HepG2 (cell line): Measurements from ENCODE around the gene ADSS1. TPM values are rescaled to one million over a fixed set of nuclear protein-coding genes. Genes with fewer than 3 reads are reported as not detected.

Experiments used
- DMAP1 ChIP-seq: IDR thresholded peaks from 2 replicates; pipeline ENCODE4 v1.6.1; 2016
- ERF ChIP-seq: IDR thresholded peaks from 2 replicates; pipeline ENCODE4 v1.6.1; 2018; ENCODE audit warnings: missing biosample characterization, missing genetic modification reagents
- HOXD1 ChIP-seq: sonication (generic); formaldehyde crosslinking; IDR thresholded peaks from 2 replicates; pipeline ENCODE4 v1.5.0; 2020; ENCODE audit warnings: missing genetic modification reagents
- NFATC3 ChIP-seq: sonication (generic); formaldehyde crosslinking; IDR thresholded peaks from 2 replicates; pipeline ENCODE4 v1.5.1; 2020; ENCODE audit warnings: mild to moderate bottlenecking, missing genetic modification reagents
- RFXANK ChIP-seq: IDR thresholded peaks from 2 replicates; pipeline ENCODE4 v1.6.1; 2016
- SP5 ChIP-seq: IDR thresholded peaks from 2 replicates; pipeline ENCODE4 v1.6.1; 2016; ENCODE audit warnings: low read depth, borderline replicate concordance
- ZFP1 ChIP-seq: IDR thresholded peaks from 2 replicates; pipeline ENCODE4 v1.6.1; 2016
- ZNF251 ChIP-seq: sonication (generic); formaldehyde crosslinking; IDR thresholded peaks from 2 replicates; pipeline ENCODE4 v1.9.0; 2021; ENCODE audit warnings: mild to moderate bottlenecking, missing genetic modification reagents
- ZNF446 ChIP-seq: sonication (generic); formaldehyde crosslinking; IDR thresholded peaks from 2 replicates; pipeline ENCODE4 v1.5.0; 2020; ENCODE audit warnings: mild to moderate bottlenecking, missing genetic modification reagents
- ZNF547 ChIP-seq: sonication (generic); formaldehyde crosslinking; IDR thresholded peaks from 2 replicates; pipeline ENCODE4 v1.5.1; 2020; ENCODE audit warnings: mild to moderate bottlenecking, missing genetic modification reagents
- ZNF577 ChIP-seq: sonication (generic); formaldehyde crosslinking; IDR thresholded peaks from 2 replicates; pipeline ENCODE4 v1.4.0; 2020; ENCODE audit warnings: mild to moderate bottlenecking, low read depth, missing genetic modification reagents, borderline replicate concordance
- ZNF598 ChIP-seq: sonication (generic); formaldehyde crosslinking; IDR thresholded peaks from 2 replicates; pipeline ENCODE4 v1.5.1; 2020; ENCODE audit warnings: mild to moderate bottlenecking, missing genetic modification reagents, borderline replicate concordance
- ZNF629 ChIP-seq: sonication (generic); formaldehyde crosslinking; conservative IDR thresholded peaks from 2 replicates; pipeline ENCODE4 v1.5.0; 2020; ENCODE audit warnings: missing genetic modification reagents
- ZNF644 ChIP-seq: IDR thresholded peaks from 2 replicates; pipeline ENCODE4 v1.6.1; 2016; ENCODE audit warnings: low read depth
- polyA plus RNA-seq, 8 experiments: library from polyadenylated mRNA; depleted of rRNA in 3 of 8; stranded (reverse) in 7 of 8; unstranded in 1 of 8; fragments of >200 nt; fragmentation: Illumina TruSeq in 4 of 8; extraction: Trizol in 4 of 8; gene quantifications; 2 replicates each; pipeline versions ENCODE4 v1.2.1 to v1.2.3, GENCODE V29; 2011 to 2016; ENCODE audit warnings: low read depth in 4 of 8, missing spikeins in 1 of 8, mixed read lengths in 1 of 8; ENCODE audit not compliant: insufficient read depth in 1 of 8
- total RNA-seq, 5 experiments: library from RNA; depleted of rRNA; stranded (reverse); fragments of >200 nt; fragmentation: Illumina TruSeq; extraction: Trizol; gene quantifications; 2 replicates each; pipeline ENCODE4 v1.2.3, GENCODE V29; 2016; ENCODE audit warnings: low read depth in 1 of 5
- TF ChIP-seq, protein P1 (sequence below): sonication (generic); formaldehyde crosslinking; IDR thresholded peaks from 2 replicates; pipeline ENCODE4 v1.4.0; 2020; ENCODE audit warnings: missing genetic modification reagents, borderline replicate concordance
- TF ChIP-seq, protein P2 (sequence below): sonication (generic); formaldehyde crosslinking; IDR thresholded peaks from 2 replicates; pipeline ENCODE4 v1.4.0; 2020; ENCODE audit warnings: missing genetic modification reagents, mild to moderate bottlenecking, borderline replicate concordance
- TF ChIP-seq, protein P3 (sequence below): IDR thresholded peaks from 2 replicates; pipeline ENCODE4 v1.6.1; 2012; ENCODE audit warnings: inconsistent platforms
- TF ChIP-seq, protein P4 (sequence below): sonication (generic); formaldehyde crosslinking; IDR thresholded peaks from 2 replicates; pipeline ENCODE4 v1.8.1; 2023; ENCODE audit warnings: mild to moderate bottlenecking, missing genetic modification reagents
- TF ChIP-seq, protein P5 (sequence below): sonication (generic); formaldehyde crosslinking; IDR thresholded peaks from 2 replicates; pipeline ENCODE4 v1.4.0; 2020; ENCODE audit warnings: missing genetic modification reagents
- TF ChIP-seq, protein P6 (sequence below): sonication (generic); formaldehyde crosslinking; IDR thresholded peaks from 2 replicates; pipeline ENCODE4 v1.4.0; 2020; ENCODE audit warnings: mild to moderate bottlenecking, missing genetic modification reagents
- TF ChIP-seq, protein P7 (sequence below): sonication (generic); formaldehyde crosslinking; IDR thresholded peaks from 2 replicates; pipeline ENCODE4 v1.8.1; 2023; ENCODE audit warnings: mild to moderate bottlenecking, missing genetic modification reagents, borderline replicate concordance
- TF ChIP-seq, protein P8 (sequence below): sonication (generic); formaldehyde crosslinking; IDR thresholded peaks from 2 replicates; pipeline ENCODE4 v1.5.0; 2020; ENCODE audit warnings: mild to moderate bottlenecking, missing genetic modification reagents

Gene ADSS1
- total and polyA plus RNA-seq, 2 of the 13 experiments (the other 11 are each of a cell fraction or from before 2014, with no cell fraction given): 1.0 to 36.7 TPM

DNA sequence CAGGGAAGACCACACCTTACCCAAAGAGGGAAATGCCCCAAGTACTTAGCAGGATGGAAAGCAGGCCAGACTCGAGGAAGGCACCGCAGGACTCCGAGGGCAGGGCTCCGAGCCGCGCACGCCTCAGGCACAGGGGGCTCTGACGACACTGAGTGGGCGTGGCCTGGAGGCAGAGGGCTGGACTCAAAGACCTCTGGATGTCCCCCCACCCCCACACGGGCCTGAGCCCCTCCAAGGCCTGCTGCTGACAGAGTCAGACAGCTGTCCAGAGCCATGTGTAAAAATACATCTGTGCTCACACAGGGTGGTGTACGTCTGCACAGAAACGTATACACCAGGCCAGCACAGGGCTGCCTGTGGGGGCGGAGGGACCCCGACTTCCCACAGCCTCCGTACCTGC, 70.1 kb downstream of the ADSS1 start (continued):
- TF ChIP-seq, protein P1, sequence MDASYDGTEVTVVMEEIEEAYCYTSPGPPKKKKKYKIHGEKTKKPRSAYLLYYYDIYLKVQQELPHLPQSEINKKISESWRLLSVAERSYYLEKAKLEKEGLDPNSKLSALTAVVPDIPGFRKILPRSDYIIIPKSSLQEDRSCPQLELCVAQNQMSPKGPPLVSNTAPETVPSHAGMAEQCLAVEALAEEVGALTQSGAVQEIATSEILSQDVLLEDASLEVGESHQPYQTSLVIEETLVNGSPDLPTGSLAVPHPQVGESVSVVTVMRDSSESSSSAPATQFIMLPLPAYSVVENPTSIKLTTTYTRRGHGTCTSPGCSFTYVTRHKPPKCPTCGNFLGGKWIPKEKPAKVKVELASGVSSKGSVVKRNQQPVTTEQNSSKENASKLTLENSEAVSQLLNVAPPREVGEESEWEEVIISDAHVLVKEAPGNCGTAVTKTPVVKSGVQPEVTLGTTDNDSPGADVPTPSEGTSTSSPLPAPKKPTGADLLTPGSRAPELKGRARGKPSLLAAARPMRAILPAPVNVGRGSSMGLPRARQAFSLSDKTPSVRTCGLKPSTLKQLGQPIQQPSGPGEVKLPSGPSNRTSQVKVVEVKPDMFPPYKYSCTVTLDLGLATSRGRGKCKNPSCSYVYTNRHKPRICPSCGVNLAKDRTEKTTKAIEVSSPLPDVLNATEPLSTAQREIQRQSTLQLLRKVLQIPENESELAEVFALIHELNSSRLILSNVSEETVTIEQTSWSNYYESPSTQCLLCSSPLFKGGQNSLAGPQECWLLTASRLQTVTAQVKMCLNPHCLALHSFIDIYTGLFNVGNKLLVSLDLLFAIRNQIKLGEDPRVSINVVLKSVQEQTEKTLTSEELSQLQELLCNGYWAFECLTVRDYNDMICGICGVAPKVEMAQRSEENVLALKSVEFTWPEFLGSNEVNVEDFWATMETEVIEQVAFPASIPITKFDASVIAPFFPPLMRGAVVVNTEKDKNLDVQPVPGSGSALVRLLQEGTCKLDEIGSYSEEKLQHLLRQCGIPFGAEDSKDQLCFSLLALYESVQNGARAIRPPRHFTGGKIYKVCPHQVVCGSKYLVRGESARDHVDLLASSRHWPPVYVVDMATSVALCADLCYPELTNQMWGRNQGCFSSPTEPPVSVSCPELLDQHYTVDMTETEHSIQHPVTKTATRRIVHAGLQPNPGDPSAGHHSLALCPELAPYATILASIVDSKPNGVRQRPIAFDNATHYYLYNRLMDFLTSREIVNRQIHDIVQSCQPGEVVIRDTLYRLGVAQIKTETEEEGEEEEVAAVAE: no peak
- TF ChIP-seq DMAP1 (CRISPR knock-in tag) (no peak), ZNF577 (CRISPR knock-in tag) (no peak), ZNF251 (CRISPR knock-in tag) (no peak), ERF (CRISPR knock-in tag) (no peak; the same call in 1 of the 2 replicates), ZNF598 (CRISPR knock-in tag) (no peak), HOXD1 (CRISPR knock-in tag) (no peak), SP5 (CRISPR knock-in tag) (no peak), ZNF446 (CRISPR knock-in tag) (no peak), NFATC3 (CRISPR knock-in tag) (no peak), ZFP1 (CRISPR knock-in tag) (no peak), RFXANK (CRISPR knock-in tag) (no peak), ZNF644 (no peak), ZNF547 (CRISPR knock-in tag) (no peak), ZNF629 (CRISPR knock-in tag) (no peak)
- TF ChIP-seq, protein P2, sequence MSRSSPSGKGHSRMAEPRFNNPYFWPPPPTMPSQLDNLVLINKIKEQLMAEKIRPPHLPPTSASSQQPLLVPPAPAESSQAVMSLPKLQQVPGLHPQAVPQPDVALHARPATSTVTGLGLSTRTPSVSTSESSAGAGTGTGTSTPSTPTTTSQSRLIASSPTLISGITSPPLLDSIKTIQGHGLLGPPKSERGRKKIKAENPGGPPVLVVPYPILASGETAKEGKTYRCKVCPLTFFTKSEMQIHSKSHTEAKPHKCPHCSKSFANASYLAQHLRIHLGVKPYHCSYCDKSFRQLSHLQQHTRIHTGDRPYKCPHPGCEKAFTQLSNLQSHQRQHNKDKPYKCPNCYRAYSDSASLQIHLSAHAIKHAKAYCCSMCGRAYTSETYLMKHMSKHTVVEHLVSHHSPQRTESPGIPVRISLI: no peak
- TF ChIP-seq, protein P3, sequence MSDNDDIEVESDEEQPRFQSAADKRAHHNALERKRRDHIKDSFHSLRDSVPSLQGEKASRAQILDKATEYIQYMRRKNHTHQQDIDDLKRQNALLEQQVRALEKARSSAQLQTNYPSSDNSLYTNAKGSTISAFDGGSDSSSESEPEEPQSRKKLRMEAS: peak; percentile 18; the same call in 1 of the 2 replicates
- TF ChIP-seq, protein P4, sequence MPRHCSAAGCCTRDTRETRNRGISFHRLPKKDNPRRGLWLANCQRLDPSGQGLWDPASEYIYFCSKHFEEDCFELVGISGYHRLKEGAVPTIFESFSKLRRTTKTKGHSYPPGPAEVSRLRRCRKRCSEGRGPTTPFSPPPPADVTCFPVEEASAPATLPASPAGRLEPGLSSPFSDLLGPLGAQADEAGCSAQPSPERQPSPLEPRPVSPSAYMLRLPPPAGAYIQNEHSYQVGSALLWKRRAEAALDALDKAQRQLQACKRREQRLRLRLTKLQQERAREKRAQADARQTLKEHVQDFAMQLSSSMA (CRISPR knock-in tag): no peak
- TF ChIP-seq, protein P5, sequence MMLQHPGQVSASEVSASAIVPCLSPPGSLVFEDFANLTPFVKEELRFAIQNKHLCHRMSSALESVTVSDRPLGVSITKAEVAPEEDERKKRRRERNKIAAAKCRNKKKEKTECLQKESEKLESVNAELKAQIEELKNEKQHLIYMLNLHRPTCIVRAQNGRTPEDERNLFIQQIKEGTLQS (CRISPR knock-in tag): no peak
- TF ChIP-seq, protein P6, sequence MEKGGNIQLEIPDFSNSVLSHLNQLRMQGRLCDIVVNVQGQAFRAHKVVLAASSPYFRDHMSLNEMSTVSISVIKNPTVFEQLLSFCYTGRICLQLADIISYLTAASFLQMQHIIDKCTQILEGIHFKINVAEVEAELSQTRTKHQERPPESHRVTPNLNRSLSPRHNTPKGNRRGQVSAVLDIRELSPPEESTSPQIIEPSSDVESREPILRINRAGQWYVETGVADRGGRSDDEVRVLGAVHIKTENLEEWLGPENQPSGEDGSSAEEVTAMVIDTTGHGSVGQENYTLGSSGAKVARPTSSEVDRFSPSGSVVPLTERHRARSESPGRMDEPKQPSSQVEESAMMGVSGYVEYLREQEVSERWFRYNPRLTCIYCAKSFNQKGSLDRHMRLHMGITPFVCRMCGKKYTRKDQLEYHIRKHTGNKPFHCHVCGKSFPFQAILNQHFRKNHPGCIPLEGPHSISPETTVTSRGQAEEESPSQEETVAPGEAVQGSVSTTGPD (CRISPR knock-in tag): no peak
- TF ChIP-seq, protein P7, sequence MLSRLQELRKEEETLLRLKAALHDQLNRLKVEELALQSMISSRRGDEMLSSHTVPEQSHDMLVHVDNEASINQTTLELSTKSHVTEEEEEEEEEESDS (CRISPR knock-in tag): no peak
- TF ChIP-seq, protein P8, sequence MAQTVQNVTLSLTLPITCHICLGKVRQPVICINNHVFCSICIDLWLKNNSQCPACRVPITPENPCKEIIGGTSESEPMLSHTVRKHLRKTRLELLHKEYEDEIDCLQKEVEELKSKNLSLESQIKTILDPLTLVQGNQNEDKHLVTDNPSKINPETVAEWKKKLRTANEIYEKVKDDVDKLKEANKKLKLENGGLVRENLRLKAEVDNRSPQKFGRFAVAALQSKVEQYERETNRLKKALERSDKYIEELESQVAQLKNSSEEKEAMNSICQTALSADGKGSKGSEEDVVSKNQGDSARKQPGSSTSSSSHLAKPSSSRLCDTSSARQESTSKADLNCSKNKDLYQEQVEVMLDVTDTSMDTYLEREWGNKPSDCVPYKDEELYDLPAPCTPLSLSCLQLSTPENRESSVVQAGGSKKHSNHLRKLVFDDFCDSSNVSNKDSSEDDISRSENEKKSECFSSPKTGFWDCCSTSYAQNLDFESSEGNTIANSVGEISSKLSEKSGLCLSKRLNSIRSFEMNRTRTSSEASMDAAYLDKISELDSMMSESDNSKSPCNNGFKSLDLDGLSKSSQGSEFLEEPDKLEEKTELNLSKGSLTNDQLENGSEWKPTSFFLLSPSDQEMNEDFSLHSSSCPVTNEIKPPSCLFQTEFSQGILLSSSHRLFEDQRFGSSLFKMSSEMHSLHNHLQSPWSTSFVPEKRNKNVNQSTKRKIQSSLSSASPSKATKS: no peak
